Measurements from ENCODE around the gene DCUN1D2. TPM values are rescaled to one million over a fixed set of nuclear protein-coding genes. Genes with fewer than 3 reads are reported as not detected.

The DCUN1D2 gene
- total RNA-seq, 1 experiment from 2014 or later = 11.6 TPM

DNA sequence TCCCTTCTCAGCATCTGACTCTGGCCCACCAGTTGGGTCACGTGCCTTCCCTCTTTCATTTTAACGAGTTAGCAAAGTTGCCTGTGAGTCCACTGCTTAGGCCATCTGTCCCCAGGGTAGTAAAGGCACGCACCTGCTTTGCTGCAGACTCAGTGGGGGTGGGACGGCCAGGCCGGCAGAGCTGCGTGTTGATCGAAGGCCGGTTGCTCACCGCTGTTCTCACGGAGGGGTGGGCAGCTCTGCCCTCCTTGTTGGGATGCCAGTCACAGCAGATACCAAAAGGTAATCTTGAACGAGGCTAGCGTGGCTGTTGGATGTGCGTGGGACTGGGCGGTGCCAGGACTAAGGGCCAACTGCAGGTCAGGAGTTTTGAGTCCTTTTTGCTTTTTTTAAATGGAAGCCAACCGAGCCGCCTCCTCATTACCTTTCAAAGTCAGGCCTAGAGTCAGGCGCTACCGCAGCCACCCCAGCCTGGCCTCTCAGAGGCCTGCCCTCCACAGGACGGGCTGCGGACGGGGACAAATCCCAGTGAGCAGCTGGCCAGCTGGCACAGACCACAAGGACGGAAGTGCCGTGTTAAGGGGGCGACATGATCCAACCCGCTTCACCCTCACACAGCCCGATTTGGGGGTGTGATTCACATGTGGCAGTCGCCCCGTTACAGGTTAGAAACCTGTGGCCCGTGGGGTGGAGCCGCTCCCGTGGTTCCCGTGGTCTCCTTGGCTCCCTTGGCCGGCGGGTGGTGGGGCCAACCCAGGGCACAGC, 57.8 kb downstream of the DCUN1D2 start:
- Histone ChIP-seq H3K9me2 (replicated peaks; ENCODE audit: low read length) (no peaks in the 10 kb centered on the region), H3K36me3 (ENCODE audit: low read depth, low read length) (no peaks in the 10 kb centered on the region), H3K27me3 (ENCODE audit: low read length) (no peaks in the 10 kb centered on the region), H3K9ac (ENCODE audit: low read length) (no peak overlapping the region), H3K4me1 (ENCODE audit: insufficient read depth, low read length) (no peaks in the 10 kb centered on the region), H3K79me2 (ENCODE audit: low read length) (no peaks in the 10 kb centered on the region), H3K9me3 (ENCODE audit: low read length) (no peaks in the 10 kb centered on the region), H3K4me3 (ENCODE audit: low read length) (no peak overlapping the region), H4K20me1 (ENCODE audit: low read length) (no peaks in the 10 kb centered on the region), H3K4me2 (ENCODE audit: low read length) (no peak overlapping the region), H3K27ac (ENCODE audit: low read length) (no peak overlapping the region), H2AFZ (ENCODE audit: low read length) (no peak overlapping the region), H3F3A (ENCODE audit: low read length, unreplicated experiment) (no peaks in the 10 kb centered on the region)
- DNase-seq = no peak
- BruUV-seq (replicated peaks) = no TSS peak
- ATAC-seq = no peak
- intact Hi-C loops (cut with micrococcal nuclease) = no loop called here
- ChIA-PET POLR2A (ENCODE audit: unreplicated experiment) (no interaction called here), CTCF (no interaction called here)
- TF ChIP-seq CTCF (conservative IDR thresholded peaks at IDR 0.05; ENCODE audit: low read depth, low read length) (no peak), EZH2 (IDR thresholded peaks at IDR 0.05; ENCODE audit: low read length, unreplicated experiment) (no peak), EZH2phosphoT487 (IDR thresholded peaks at IDR 0.05; ENCODE audit: borderline replicate concordance, low read length) (no peak)

GRCh38 chr13:113431171-113431570, 59.3 kb downstream of the DCUN1D2 start:
- ATAC-seq = no peak
- ChIA-PET POLR2A (ENCODE audit: unreplicated experiment) (no interaction called here), CTCF (no interaction called here)
- H3F3A ChIP-seq (ENCODE audit: low read length, unreplicated experiment) = no peaks in the 10 kb centered on the region
- no peaks in the 10 kb centered on the region for H3K79me2 ChIP-seq (ENCODE audit: low read length)
- H3K9me3 ChIP-seq (ENCODE audit: low read length) = no peaks in the 10 kb centered on the region
- H3K9me2 ChIP-seq (replicated peaks; ENCODE audit: low read length) = no peaks in the 10 kb centered on the region
- no TSS peak for BruUV-seq (replicated peaks)
- H3K4me3 ChIP-seq (ENCODE audit: low read length) = no peak overlapping the region
- H2AFZ ChIP-seq (ENCODE audit: low read length) = no peak overlapping the region
- H3K27ac ChIP-seq (ENCODE audit: low read length) = no peak overlapping the region
- H3K9ac ChIP-seq (ENCODE audit: low read length) = no peak overlapping the region
- H3K4me1 ChIP-seq (ENCODE audit: insufficient read depth, low read length) = no peaks in the 10 kb centered on the region
- TF ChIP-seq CTCF (conservative IDR thresholded peaks at IDR 0.05; ENCODE audit: low read depth, low read length) (no peak), EZH2 (IDR thresholded peaks at IDR 0.05; ENCODE audit: low read length, unreplicated experiment) (no peak), EZH2phosphoT487 (IDR thresholded peaks at IDR 0.05; ENCODE audit: borderline replicate concordance, low read length) (no peak)
- H3K27me3 ChIP-seq (ENCODE audit: low read length) = no peaks in the 10 kb centered on the region
- intact Hi-C loops (cut with micrococcal nuclease) = no loop called here
- DNase-seq = no peak
- no peaks in the 10 kb centered on the region for H4K20me1 ChIP-seq (ENCODE audit: low read length)
- H3K4me2 ChIP-seq (ENCODE audit: low read length) = no peak overlapping the region
- no peaks in the 10 kb centered on the region for H3K36me3 ChIP-seq (ENCODE audit: low read depth, low read length)

GRCh38 chr13:113430378-113431110, 60.0 kb downstream of the DCUN1D2 start:
- H4K20me1 ChIP-seq (ENCODE audit: low read length) = no peaks in the 10 kb centered on the region
- no peaks in the 10 kb centered on the region for H3K79me2 ChIP-seq (ENCODE audit: low read length)
- intact Hi-C loops (cut with micrococcal nuclease) = no loop called here
- BruUV-seq (replicated peaks) = no TSS peak
- H3K36me3 ChIP-seq (ENCODE audit: low read depth, low read length) = no peaks in the 10 kb centered on the region
- ATAC-seq (no peak), DNase-seq (no peak)
- H3K4me1 ChIP-seq (ENCODE audit: insufficient read depth, low read length) = no peaks in the 10 kb centered on the region
- TF ChIP-seq EZH2phosphoT487 (IDR thresholded peaks at IDR 0.05; ENCODE audit: borderline replicate concordance, low read length) (no peak), EZH2 (IDR thresholded peaks at IDR 0.05; ENCODE audit: low read length, unreplicated experiment) (no peak), CTCF (conservative IDR thresholded peaks at IDR 0.05; ENCODE audit: low read depth, low read length) (no peak)
- no peaks in the 10 kb centered on the region for H3K27me3 ChIP-seq (ENCODE audit: low read length)
- H3K9me3 ChIP-seq (ENCODE audit: low read length) = no peaks in the 10 kb centered on the region
- H3F3A ChIP-seq (ENCODE audit: low read length, unreplicated experiment) = no peaks in the 10 kb centered on the region
- H2AFZ ChIP-seq (ENCODE audit: low read length) = no peak overlapping the region
- no peak overlapping the region for H3K27ac ChIP-seq (ENCODE audit: low read length)
- ChIA-PET POLR2A (ENCODE audit: unreplicated experiment) (no interaction called here), CTCF (no interaction called here)
- H3K4me3 ChIP-seq (ENCODE audit: low read length) = no peak overlapping the region
- no peak overlapping the region for H3K4me2 ChIP-seq (ENCODE audit: low read length)
- no peaks in the 10 kb centered on the region for H3K9me2 ChIP-seq (replicated peaks; ENCODE audit: low read length)
- H3K9ac ChIP-seq (ENCODE audit: low read length) = no peak overlapping the region

All from PC-3 (cell line).